HUES64 (cell line): Measurements from ENCODE around the gene GPBP1L1.

Source experiments
- H3K27ac ChIP-seq: 2 replicates; pipeline ENCODE4 v1.7.0; 2013; ENCODE audit warnings: low read depth, low read length, inconsistent platforms
- H3K27me3 ChIP-seq: 2 replicates; pipeline ENCODE4 v1.6.1; 2013; ENCODE audit warnings: mild to moderate bottlenecking, low read length; ENCODE audit not compliant: insufficient read depth
- H3K36me3 ChIP-seq: 2 replicates; pipeline ENCODE4 v1.6.1; 2013; ENCODE audit warnings: mild to moderate bottlenecking, low read length; ENCODE audit not compliant: insufficient read depth
- H3K4me1 ChIP-seq: 2 replicates; pipeline ENCODE4 v1.6.1; 2013; ENCODE audit warnings: mild to moderate bottlenecking, low read length, moderate library complexity; ENCODE audit not compliant: insufficient read depth
- H3K4me3 ChIP-seq: 2 replicates; pipeline ENCODE4 v1.5.1; 2013; ENCODE audit warnings: mild to moderate bottlenecking, low read length, moderate library complexity
- H3K9ac ChIP-seq: 2 replicates; pipeline ENCODE4 v1.6.1; 2013; ENCODE audit warnings: mild to moderate bottlenecking, low read depth, low read length
- H3K9me3 ChIP-seq: 2 replicates; pipeline ENCODE4 v1.6.1; 2013; ENCODE audit warnings: low read depth, low read length; ENCODE audit not compliant: insufficient read depth
- WGBS: fragments of 150-250, 120-280 bp; methylation state at CpG from one replicate; pipeline ENCODE4 v1.1.7; 2013; ENCODE audit warnings: missing lambda C conversion rate; 5-methylcytosine and 5-hydroxymethylcytosine counted together

The GPBP1L1 gene

GRCh38 chr1:45660336-45660735 is 26.0 kb downstream of the GPBP1L1 start:
- H3K4me3 ChIP-seq: no peak overlapping the region
- H3K27me3 ChIP-seq: no peaks in the 10 kb centered on the region
- H3K27ac ChIP-seq: no peak overlapping the region
- WGBS: 95% methylated on average over 2 of the region's 2 CpGs
- no peaks in the 10 kb centered on the region for H3K4me1 ChIP-seq
- no peak overlapping the region for H3K9ac ChIP-seq
- peaks cover 63% of the 10 kb centered on the region for H3K36me3 ChIP-seq
- no peaks in the 10 kb centered on the region for H3K9me3 ChIP-seq

DNA sequence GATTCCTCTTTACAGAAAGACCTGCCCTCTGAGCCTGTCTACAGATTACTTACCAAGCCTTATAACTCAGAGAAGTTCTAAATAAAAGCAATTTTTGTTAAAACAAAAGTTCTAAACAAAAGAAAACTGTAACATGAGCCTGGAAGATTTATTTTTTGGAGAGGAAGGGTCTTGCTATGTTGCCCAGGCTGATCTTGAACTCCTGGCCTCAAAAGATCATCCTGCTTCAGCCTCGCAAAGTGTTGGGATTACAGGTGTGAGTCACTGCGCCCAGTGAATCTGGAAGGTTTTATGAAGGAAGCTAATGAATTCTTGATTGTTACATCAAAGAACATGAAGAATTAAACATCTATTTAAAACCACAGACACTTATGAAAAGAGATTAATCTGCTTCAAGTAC is 27.1 kb downstream of the GPBP1L1 start:
- 100% methylated on average over 2 of the region's 2 CpGs for WGBS
- Histone ChIP-seq H3K27ac (no peak overlapping the region), H3K9ac (no peak overlapping the region), H3K27me3 (no peaks in the 10 kb centered on the region), H3K4me1 (no peaks in the 10 kb centered on the region), H3K9me3 (no peaks in the 10 kb centered on the region), H3K36me3 (peaks cover 74% of the 10 kb centered on the region), H3K4me3 (no peak overlapping the region)

DNA sequence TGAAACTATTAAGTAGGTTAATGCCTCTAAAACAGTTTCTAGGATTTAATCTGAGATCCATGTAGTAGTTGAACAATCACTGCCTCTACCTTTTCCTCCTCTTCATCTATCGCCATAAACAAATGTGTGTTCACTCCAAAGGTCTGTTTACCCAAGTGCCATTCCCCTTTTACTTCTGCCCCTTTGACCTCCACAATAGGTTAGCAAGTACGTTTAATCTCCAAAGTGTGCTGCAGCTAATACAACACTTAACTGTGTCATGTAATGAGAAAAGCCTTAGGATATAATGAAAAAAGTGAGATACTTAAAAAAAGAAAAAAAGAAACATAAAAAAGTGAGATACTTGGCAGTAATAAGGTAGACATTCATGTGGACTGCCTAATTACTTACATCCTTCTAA is 28.2 kb downstream of the GPBP1L1 start:
- peaks cover 84% of the 10 kb centered on the region for H3K36me3 ChIP-seq
- WGBS: 94% methylated on average over 2 of the region's 2 CpGs
- no peaks in the 10 kb centered on the region for H3K27me3 ChIP-seq
- H3K27ac ChIP-seq: no peak overlapping the region
- no peaks in the 10 kb centered on the region for H3K9me3 ChIP-seq
- H3K4me3 ChIP-seq: no peak overlapping the region
- no peaks in the 10 kb centered on the region for H3K4me1 ChIP-seq
- no peak overlapping the region for H3K9ac ChIP-seq

DNA sequence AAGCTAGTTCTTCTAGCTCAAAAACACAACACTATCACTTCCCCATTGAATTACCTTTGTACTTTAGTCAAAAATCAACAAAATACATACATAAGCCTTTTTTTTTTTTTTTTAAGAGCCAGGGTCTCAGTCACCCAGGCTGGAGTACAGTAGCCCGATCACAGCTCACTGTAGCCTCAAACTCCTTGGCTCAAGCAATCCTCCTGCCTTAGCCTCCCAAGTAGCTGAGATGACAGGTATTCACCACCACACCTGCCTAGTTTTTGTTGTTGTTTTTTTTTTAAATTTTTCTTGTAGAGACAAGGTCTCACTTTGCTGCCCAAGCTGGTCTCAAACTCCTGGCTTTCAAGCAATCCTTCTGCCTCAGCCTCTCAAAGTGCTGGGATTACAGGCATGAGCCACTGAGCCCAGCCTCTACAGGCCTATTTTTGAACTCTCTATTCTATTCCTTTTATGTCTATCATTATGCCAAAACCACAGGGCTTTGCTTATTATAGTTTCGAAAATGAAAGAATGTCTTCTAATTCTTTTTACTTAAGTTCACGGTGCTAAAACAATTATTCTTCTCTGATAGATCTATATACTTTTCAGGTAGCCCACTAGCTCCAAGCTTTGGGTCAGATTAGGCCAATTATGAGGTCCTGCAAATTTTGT is 29.6 kb downstream of the GPBP1L1 start:
- Histone ChIP-seq H3K4me1 (no peaks in the 10 kb centered on the region), H3K9me3 (no peaks in the 10 kb centered on the region), H3K9ac (no peak overlapping the region), H3K27me3 (no peaks in the 10 kb centered on the region), H3K4me3 (no peak overlapping the region), H3K36me3 (peaks cover 99% of the 10 kb centered on the region), H3K27ac (no peak overlapping the region)
- WGBS: 99% methylated on average over 3 of the region's 3 CpGs

GRCh38 chr1:45654540-45655280 is 31.6 kb downstream of the GPBP1L1 start:
- H3K27ac ChIP-seq: no peak overlapping the region
- WGBS: 95% methylated on average over 10 of the region's 12 CpGs
- no peaks in the 10 kb centered on the region for H3K9me3 ChIP-seq
- no peaks in the 10 kb centered on the region for H3K27me3 ChIP-seq
- H3K4me1 ChIP-seq: no peaks in the 10 kb centered on the region
- H3K36me3 ChIP-seq: peaks cover 100% of the 10 kb centered on the region
- no peak overlapping the region for H3K9ac ChIP-seq
- H3K4me3 ChIP-seq: no peak overlapping the region

DNA sequence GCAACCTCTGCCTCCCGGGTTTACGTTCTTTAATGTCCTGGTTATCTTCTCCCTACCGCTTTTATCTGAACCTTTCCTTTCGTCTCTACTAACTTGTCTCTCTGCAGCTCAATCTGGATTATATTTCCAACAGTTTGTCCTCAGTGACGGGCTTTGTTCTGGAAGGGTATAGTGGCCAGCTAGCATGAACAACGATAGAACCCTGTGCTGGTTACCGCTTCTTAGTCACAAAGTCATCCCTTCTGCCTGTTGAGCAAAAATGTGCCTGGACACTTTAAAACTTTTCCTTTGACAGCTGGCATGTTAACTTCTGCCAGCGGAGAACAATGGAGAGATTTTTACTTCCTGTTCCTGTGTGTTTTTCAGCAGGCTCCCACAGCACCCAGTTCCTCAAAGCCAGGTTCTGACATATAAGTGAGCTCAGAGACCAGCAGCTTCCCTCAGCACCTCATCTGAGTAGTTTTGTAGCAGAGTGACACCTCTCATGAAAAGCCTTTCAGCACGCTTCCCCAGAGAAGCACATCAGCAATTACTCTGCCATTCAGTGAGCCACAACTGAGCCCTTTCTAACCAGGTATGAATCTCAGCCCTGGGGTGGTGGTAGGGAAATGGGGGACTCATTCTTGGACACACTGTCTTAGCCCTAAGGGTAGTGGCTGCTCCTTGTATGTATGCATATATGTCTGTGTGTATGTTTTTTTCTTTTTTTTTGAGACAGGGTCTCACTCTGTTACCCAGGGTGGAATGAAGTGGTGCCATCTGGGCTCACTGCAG is 38.9 kb downstream of the GPBP1L1 start:
- Histone ChIP-seq H3K27me3 (no peaks in the 10 kb centered on the region), H3K36me3 (peaks cover 94% of the 10 kb centered on the region), H3K4me3 (no peak overlapping the region), H3K9ac (no peak overlapping the region), H3K27ac (no peak overlapping the region), H3K4me1 (no peaks in the 10 kb centered on the region), H3K9me3 (no peaks in the 10 kb centered on the region)
- 95% methylated on average over 9 of the region's 9 CpGs for WGBS

GRCh38 chr1:45644661-45645060 is 41.7 kb downstream of the GPBP1L1 start:
- Histone ChIP-seq H3K36me3 (peaks cover 94% of the 10 kb centered on the region), H3K9ac (no peak overlapping the region), H3K4me1 (no peaks in the 10 kb centered on the region), H3K27ac (no peak overlapping the region), H3K9me3 (no peaks in the 10 kb centered on the region), H3K4me3 (no peak overlapping the region), H3K27me3 (no peaks in the 10 kb centered on the region)
- 100% methylated on average over 2 of the region's 2 CpGs for WGBS

DNA sequence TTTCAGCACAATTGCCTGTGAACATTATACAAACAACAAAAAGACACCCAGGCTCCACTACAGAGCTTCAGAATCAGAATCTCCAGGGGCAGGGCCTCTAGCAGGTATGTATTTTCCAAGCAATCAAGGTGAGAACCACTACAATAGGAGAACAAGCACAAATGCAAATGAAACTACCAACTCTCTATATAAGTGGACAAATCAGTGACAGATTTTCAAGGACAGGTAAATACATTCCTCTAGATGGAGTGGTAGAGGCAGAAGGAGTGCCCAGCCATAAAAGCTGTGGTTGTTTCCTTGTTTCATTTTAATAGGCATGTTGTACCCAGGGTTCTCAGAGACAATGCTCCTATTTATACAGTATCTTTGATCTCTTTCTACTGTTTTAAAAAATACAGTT is 42.4 kb downstream of the GPBP1L1 start:
- no peak overlapping the region for H3K27ac ChIP-seq
- H3K9ac ChIP-seq: no peak overlapping the region
- H3K4me3 ChIP-seq: no peak overlapping the region
- no peaks in the 10 kb centered on the region for H3K27me3 ChIP-seq
- H3K9me3 ChIP-seq: no peaks in the 10 kb centered on the region
- H3K4me1 ChIP-seq: no peaks in the 10 kb centered on the region
- peaks cover 94% of the 10 kb centered on the region for H3K36me3 ChIP-seq

GRCh38 chr1:45643321-45643720 is 43.0 kb downstream of the GPBP1L1 start:
- no peak overlapping the region for H3K9ac ChIP-seq
- no peaks in the 10 kb centered on the region for H3K27me3 ChIP-seq
- 92% methylated on average over 5 of the region's 5 CpGs for WGBS
- H3K9me3 ChIP-seq: no peaks in the 10 kb centered on the region
- no peak overlapping the region for H3K27ac ChIP-seq
- no peak overlapping the region for H3K4me3 ChIP-seq
- peaks cover 94% of the 10 kb centered on the region for H3K36me3 ChIP-seq
- H3K4me1 ChIP-seq: no peaks in the 10 kb centered on the region

GRCh38 chr1:45640293-45640692 is 46.0 kb downstream of the GPBP1L1 start:
- Histone ChIP-seq H3K9ac (no peak overlapping the region), H3K36me3 (peaks cover 98% of the 10 kb centered on the region), H3K27me3 (no peaks in the 10 kb centered on the region), H3K9me3 (no peaks in the 10 kb centered on the region), H3K27ac (no peak overlapping the region), H3K4me1 (no peaks in the 10 kb centered on the region), H3K4me3 (no peak overlapping the region)
- 94% methylated on average over 1 of the region's 1 CpG for WGBS

- 86% methylated on average over 1 of the region's 1 CpG for WGBS
- Histone ChIP-seq H3K9ac (no peak overlapping the region), H3K9me3 (no peaks in the 10 kb centered on the region), H3K4me3 (no peak overlapping the region), H3K4me1 (no peaks in the 10 kb centered on the region), H3K27ac (no peak overlapping the region), H3K36me3 (peaks cover 100% of the 10 kb centered on the region), H3K27me3 (no peaks in the 10 kb centered on the region)
These were observed 51.1 kb downstream of the GPBP1L1 start for GRCh38 chr1:45635211-45635610.
